GM03348 (cell line): ENCODE measurements around the gene RNASEL.

Source experiments
- DNase-seq: peaks from one replicate; pipeline ENCODE4 v3.0.0; 2012; ENCODE audit warnings: low spot score

RNASEL gene

GRCh38 chr1:182600036-182600713 lies 11.1 kb upstream of the RNASEL start:
- DNase-seq, result no peak

- no peak for DNase-seq
These were observed 10.3 kb upstream of the RNASEL start for GRCh38 chr1:182599339-182599738.

GRCh38 chr1:182598296-182598695 lies 9.2 kb upstream of the RNASEL start:
- no peak for DNase-seq

GRCh38 chr1:182596934-182597333 lies 7.9 kb upstream of the RNASEL start:
- no peak for DNase-seq

- DNase-seq, result peak; percentile 70
These were observed 6.7 kb upstream of the RNASEL start for GRCh38 chr1:182595641-182596240.

GRCh38 chr1:182589931-182590330 lies 875 bp upstream of the RNASEL start:
- DNase-seq, result no peak

GRCh38 chr1:182589520-182589919 lies 464 bp upstream of the RNASEL start:
- DNase-seq, result no peak

GRCh38 chr1:182587666-182588499 lies 1.2 kb downstream of the RNASEL start:
- DNase-seq, result no peak

GRCh38 chr1:182587093-182587492 lies 2.0 kb downstream of the RNASEL start:
- DNase-seq, result no peak

GRCh38 chr1:182586380-182586779 lies 2.7 kb downstream of the RNASEL start:
- no peak for DNase-seq

- no peak for DNase-seq
These were observed 4.3 kb downstream of the RNASEL start for GRCh38 chr1:182584746-182585145.

GRCh38 chr1:182580736-182581135 lies 8.3 kb downstream of the RNASEL start:
- DNase-seq, result no peak

GRCh38 chr1:182575540-182576149 lies 13.4 kb downstream of the RNASEL start:
- peak; percentile 83 for DNase-seq

- DNase-seq, result no peak
These were observed 14.9 kb downstream of the RNASEL start for GRCh38 chr1:182574156-182574555.

GRCh38 chr1:182570611-182570970 lies 18.5 kb downstream of the RNASEL start:
- DNase-seq, result no peak

GRCh38 chr1:182569939-182570610 lies 19.0 kb downstream of the RNASEL start:
- DNase-seq, result no peak

GRCh38 chr1:182568647-182569284 lies 20.3 kb downstream of the RNASEL start:
- no peak for DNase-seq

GRCh38 chr1:182567629-182568028 lies 21.4 kb downstream of the RNASEL start:
- DNase-seq, result no peak

- DNase-seq, result no peak
These were observed 23.5 kb downstream of the RNASEL start for GRCh38 chr1:182565537-182565936.

GRCh38 chr1:182564406-182565004 lies 24.6 kb downstream of the RNASEL start:
- no peak for DNase-seq

GRCh38 chr1:182563095-182563494 lies 26.0 kb downstream of the RNASEL start:
- no peak for DNase-seq
